Small intestine (tissue), 7 donors: ENCODE measurements around the gene NAPSA. TPM values are rescaled to one million over a fixed set of nuclear protein-coding genes. Genes with fewer than 3 reads are reported as not detected.
A peak's percentile ranks its signal among the peaks of the same experiment; 100 is the strongest.
"Not testable (repeated sequence)": the region's sequence is repeated elsewhere in the genome, so short reads cannot be mapped to it uniquely, and the experiment has no call there.

Experiments
- DNase-seq, 2 donors: peaks; one replicate each; pipeline versions ENCODE4 v3.0.0 to v3.0.0-alpha.2; 2013
- FAIRE-seq: peaks from 2 replicates; lab custom pipeline; 2012; peaks lifted over from hg19 to GRCh38; lab: Jason Lieb, UNC
- H3K27ac ChIP-seq, 3 donors: one replicate each; pipeline ENCODE4 v1.5.1; 2013; ENCODE audit warnings: low read length in 2 of 3, mild to moderate bottlenecking in 2 of 3, control low read depth in 1 of 3, inconsistent platforms in 1 of 3, low read depth in 1 of 3, moderate library complexity in 1 of 3
- H3K27me3 ChIP-seq, 3 donors: one replicate each; pipeline ENCODE4 v1.6.1; 2013; ENCODE audit warnings: low read length in 3 of 3, inconsistent platforms in 1 of 3; ENCODE audit not compliant: control insufficient read depth in 3 of 3, insufficient read depth in 3 of 3
- H3K36me3 ChIP-seq, 3 donors: one replicate each; pipeline ENCODE4 v1.6.1; 2013; ENCODE audit warnings: low read length in 3 of 3, inconsistent platforms in 1 of 3, low read depth in 1 of 3, mild to moderate bottlenecking in 1 of 3, moderate library complexity in 1 of 3; ENCODE audit not compliant: control insufficient read depth in 3 of 3, insufficient read depth in 2 of 3
- H3K4me1 ChIP-seq, 3 donors: one replicate each; pipeline ENCODE4 v1.6.1; 2013; ENCODE audit warnings: low read length in 2 of 3, inconsistent platforms in 1 of 3, low read depth in 1 of 3, mild to moderate bottlenecking in 1 of 3, moderate library complexity in 1 of 3; ENCODE audit not compliant: control insufficient read depth in 3 of 3, insufficient read depth in 2 of 3
- H3K4me3 ChIP-seq, 3 donors: one replicate each; pipeline ENCODE4 v1.5.1; 2013; ENCODE audit warnings: low read length in 3 of 3, control low read depth in 1 of 3, inconsistent platforms in 1 of 3, low read depth in 1 of 3, mild to moderate bottlenecking in 1 of 3, moderate library complexity in 1 of 3
- H3K9me3 ChIP-seq, 2 donors: one replicate each; pipeline ENCODE4 v1.6.1; 2013; ENCODE audit warnings: low read depth in 1 of 2, low read length in 1 of 2; ENCODE audit not compliant: control insufficient read depth in 2 of 2, insufficient read depth in 1 of 2
- WGBS, 3 donors: extraction: QIAGEN DNeasy Blood & Tissue Kit; methylation state at CpG; one replicate each; pipeline ENCODE4 v1.1.7; 2013; 5-methylcytosine and 5-hydroxymethylcytosine counted together
- polyA plus RNA-seq, 4 donors: library from polyadenylated mRNA; stranded (reverse) in 3 of 4; unstranded in 1 of 4; fragments of 200-250 nt in 3 of 4; fragments of 120-200 nt in 1 of 4; gene quantifications; one replicate each; pipeline versions ENCODE4 v1.2.1 to v1.2.3, GENCODE V29; 2013
- donor health status: healthy with polysubstance abuse.
- donor health status: control.
- donor health status: control.
- donor health status: Bipolar disorder and iron deficiency.
- donor health status: healthy.

Gene NAPSA
- polyA plus RNA-seq, 4 donors = 1.8 to 9.6 (median 5.2) TPM

GRCh38 chr19:50331994-50332243, 33.5 kb downstream of the NAPSA start:
- H3K9me3 ChIP-seq = peaks cover 0 to 5% of the 10 kb centered on the region in 2 donors
- DNase-seq = no peak
- no peak overlapping the region for H3K4me3 ChIP-seq
- H3K27me3 ChIP-seq = peaks cover 0 to 56% (median 23%) of the 10 kb centered on the region in 3 donors
- peaks cover 0 to 41% (median 3%) of the 10 kb centered on the region in 3 donors for H3K4me1 ChIP-seq
- WGBS, 3 donors = 3 to 18% (median 11%) methylated on average over 2 of the region's 2 CpGs
- no peak for FAIRE-seq
- H3K36me3 ChIP-seq = no peaks in the 10 kb centered on the region
- no peak overlapping the region for H3K27ac ChIP-seq

- no peak for FAIRE-seq
- Histone ChIP-seq H3K4me3 (peak overlapping the region in 1 of 3 donors; percentile 34), H3K27ac (no peak overlapping the region), H3K9me3 (peaks cover 0 to 5% of the 10 kb centered on the region in 2 donors), H3K36me3 (no peaks in the 10 kb centered on the region), H3K27me3 (peaks cover 0 to 61% (median 21%) of the 10 kb centered on the region in 3 donors), H3K4me1 (peaks cover 0 to 41% (median 3%) of the 10 kb centered on the region in 3 donors)
- DNase-seq = no peak
- 13 to 20% (median 14%) methylated on average over 8 to 10 of the region's 10 CpGs for WGBS, 3 donors
Observed at GRCh38 chr19:50331221-50331993, 34.0 kb downstream of the NAPSA start.

- H3K27me3 ChIP-seq = peaks cover 0 to 69% (median 23%) of the 10 kb centered on the region in 3 donors
Observed at GRCh38 chr19:50330365-50331078, 34.9 kb downstream of the NAPSA start.

GRCh38 chr19:50329926-50330294, 35.5 kb downstream of the NAPSA start:
- not testable (repeated sequence) for H3K36me3 ChIP-seq, FAIRE-seq, DNase-seq, H3K9me3 ChIP-seq
- Histone ChIP-seq H3K4me3 (peak overlapping the region in 1 of 3 donors; percentile 24), H3K27ac (peak overlapping the region in 2 of 3 donors; percentile 35 to 47), H3K27me3 (peaks cover 0 to 69% (median 23%) of the 10 kb centered on the region in 3 donors), H3K4me1 (peaks cover 3 to 52% (median 3%) of the 10 kb centered on the region in 3 donors)
- WGBS, 3 donors = 12 to 22% (median 21%) methylated on average over 18 of the region's 18 CpGs

More at GRCh38 chr19:50330365-50331078, 34.9 kb downstream of the NAPSA start:
- no peaks in the 10 kb centered on the region for H3K36me3 ChIP-seq
- H3K4me1 ChIP-seq = peaks cover 3 to 47% (median 3%) of the 10 kb centered on the region in 3 donors
- no peak overlapping the region for H3K27ac ChIP-seq
- peaks cover 0 to 5% of the 10 kb centered on the region in 2 donors for H3K9me3 ChIP-seq
- DNase-seq = peak; percentile 56 to 84
- FAIRE-seq = no peak
- peak overlapping the region in 1 of 3 donors; percentile 34 for H3K4me3 ChIP-seq
- 2 to 4% (median 4%) methylated on average over 33 to 48 of the region's 48 CpGs for WGBS, 3 donors

- H3K27me3 ChIP-seq = peaks cover 0 to 69% (median 23%) of the 10 kb centered on the region in 3 donors
- FAIRE-seq = no peak
- peak; percentile 97 for DNase-seq
- H3K36me3 ChIP-seq = no peaks in the 10 kb centered on the region
- H3K27ac ChIP-seq = peak within 1 kb of the TSS in 2 of 3 donors; percentile 35 to 47
- 1 to 2% (median 1%) methylated on average over 43 of the region's 43 CpGs for WGBS, 3 donors
- H3K4me3 ChIP-seq = peak within 1 kb of the TSS in 2 of 3 donors; percentile 24 to 50
- peaks cover 0 to 5% of the 10 kb centered on the region in 2 donors for H3K9me3 ChIP-seq
- peaks cover 3 to 52% (median 3%) of the 10 kb centered on the region in 3 donors for H3K4me1 ChIP-seq
Observed at GRCh38 chr19:50329146-50329925, 36.1 kb downstream of the NAPSA start, which contains the start of gene KCNC3. Gene KCNC3 (minus strand): TSS chr19:50329377. CDS start chr19:50329082, 295 bp downstream.

- FAIRE-seq (no peak), DNase-seq (no peak)
- H3K27ac ChIP-seq = no peak overlapping the region
- H3K4me1 ChIP-seq = peaks cover 3 to 47% (median 3%) of the 10 kb centered on the region in 3 donors
- no peaks in the 10 kb centered on the region for H3K36me3 ChIP-seq
- peaks cover 0 to 5% of the 10 kb centered on the region in 2 donors for H3K9me3 ChIP-seq
- 2 to 4% (median 3%) methylated on average over 13 to 40 of the region's 40 CpGs for WGBS, 3 donors
- H3K4me3 ChIP-seq = peak overlapping the region in 1 of 3 donors; percentile 50
- peaks cover 0 to 69% (median 23%) of the 10 kb centered on the region in 3 donors for H3K27me3 ChIP-seq
Observed at GRCh38 chr19:50328873-50329145, 36.6 kb downstream of the NAPSA start.

GRCh38 chr19:50328224-50328872, 37.1 kb downstream of the NAPSA start:
- Histone ChIP-seq H3K27me3 (peaks cover 0 to 69% (median 23%) of the 10 kb centered on the region in 3 donors), H3K4me1 (peaks cover 3 to 47% (median 3%) of the 10 kb centered on the region in 3 donors), H3K27ac (no peak overlapping the region), H3K36me3 (no peaks in the 10 kb centered on the region), H3K4me3 (peak overlapping the region in 1 of 3 donors; percentile 50), H3K9me3 (peaks cover 0 to 5% of the 10 kb centered on the region in 2 donors)
- no peak for FAIRE-seq
- DNase-seq = peak in 1 of 2 donors; percentile 43
- 1 to 3% (median 1%) methylated on average over 41 to 104 of the region's 104 CpGs for WGBS, 3 donors
